ENCODE measurements around the gene TMCC1. TPM values are rescaled to one million over a fixed set of nuclear protein-coding genes. Genes with fewer than 3 reads are reported as not detected.
A peak's percentile ranks its signal among the peaks of the same experiment; 100 is the strongest.
"Not testable (repeated sequence)": the region's sequence is repeated elsewhere in the genome, so short reads cannot be mapped to it uniquely, and the experiment has no call there.

The TMCC1 gene
- total RNA-seq, 1 experiment from 2014 or later = 23.0 TPM

- H3K27ac ChIP-seq (ENCODE audit: low read length) = peak overlapping the region; percentile 4; the same call in 1 of the 2 replicates
- H3K9me2 ChIP-seq (replicated peaks; ENCODE audit: insufficient read depth, low read length) = no peaks in the 10 kb centered on the region
- H3K4me2 ChIP-seq (ENCODE audit: low read depth, low read length, poor library complexity, severe bottlenecking) = peak overlapping the region; percentile 90
- H3K36me3 ChIP-seq (ENCODE audit: insufficient read depth, low read length) = 0 out of 2 replicates have a peak, but pooled peaks cover 6% of the 10 kb centered on the region
- H3K27me3 ChIP-seq (ENCODE audit: low read length) = no peaks in the 10 kb centered on the region
- H3K9ac ChIP-seq (ENCODE audit: low read length) = peak overlapping the region; percentile 8; the same call in 1 of the 2 replicates
- no peak overlapping the region; the same call in 1 of the 2 replicates for H3K4me3 ChIP-seq (ENCODE audit: low read length)
- no peak overlapping the region for H2AFZ ChIP-seq (ENCODE audit: low read length)
- DNase-seq = no peak
- H3K79me2 ChIP-seq (ENCODE audit: low read length) = peaks cover 86% of the 10 kb centered on the region
- H3K9me3 ChIP-seq (ENCODE audit: low read length) = no peaks in the 10 kb centered on the region
- H3K4me1 ChIP-seq (ENCODE audit: low read length) = peaks cover 38% of the 10 kb centered on the region
- no peaks in the 10 kb centered on the region for H4K20me1 ChIP-seq (ENCODE audit: insufficient read depth, low read depth, low read length)
Observed at GRCh38 chr3:129890891-129891290, 2.6 kb downstream of the TMCC1 start.

- Histone ChIP-seq H3K9me3 (ENCODE audit: low read length) (no peaks in the 10 kb centered on the region), H3K36me3 (ENCODE audit: insufficient read depth, low read length) (0 out of 2 replicates have a peak, but pooled peaks cover 6% of the 10 kb centered on the region), H3K79me2 (ENCODE audit: low read length) (peaks cover 92% of the 10 kb centered on the region), H3K27me3 (ENCODE audit: low read length) (no peaks in the 10 kb centered on the region), H3K4me1 (ENCODE audit: low read length) (peaks cover 38% of the 10 kb centered on the region), H4K20me1 (ENCODE audit: insufficient read depth, low read depth, low read length) (no peaks in the 10 kb centered on the region), H3K9ac (ENCODE audit: low read length) (no peak overlapping the region), H3K9me2 (replicated peaks; ENCODE audit: insufficient read depth, low read length) (no peaks in the 10 kb centered on the region), H3K4me3 (ENCODE audit: low read length) (no peak overlapping the region), H3K27ac (ENCODE audit: low read length) (no peak overlapping the region), H2AFZ (ENCODE audit: low read length) (no peak overlapping the region), H3K4me2 (ENCODE audit: low read depth, low read length, poor library complexity, severe bottlenecking) (peak overlapping the region; percentile 90)
- no peak for DNase-seq
Observed at GRCh38 chr3:129890125-129890524, 3.4 kb downstream of the TMCC1 start.

GRCh38 chr3:129888771-129889170, 4.7 kb downstream of the TMCC1 start:
- no peak overlapping the region for H3K27ac ChIP-seq (ENCODE audit: low read length)
- H3K36me3 ChIP-seq (ENCODE audit: insufficient read depth, low read length) = 0 out of 2 replicates have a peak, but pooled peaks cover 6% of the 10 kb centered on the region
- H4K20me1 ChIP-seq (ENCODE audit: insufficient read depth, low read depth, low read length) = no peaks in the 10 kb centered on the region
- peaks cover 29% of the 10 kb centered on the region for H3K4me1 ChIP-seq (ENCODE audit: low read length)
- H2AFZ ChIP-seq (ENCODE audit: low read length) = no peak overlapping the region
- no peaks in the 10 kb centered on the region for H3K9me3 ChIP-seq (ENCODE audit: low read length)
- H3K4me3 ChIP-seq (ENCODE audit: low read length) = no peak overlapping the region
- no peaks in the 10 kb centered on the region for H3K9me2 ChIP-seq (replicated peaks; ENCODE audit: insufficient read depth, low read length)
- H3K4me2 ChIP-seq (ENCODE audit: low read depth, low read length, poor library complexity, severe bottlenecking) = no peak overlapping the region
- no peaks in the 10 kb centered on the region for H3K27me3 ChIP-seq (ENCODE audit: low read length)
- no peak for DNase-seq
- peaks cover 95% of the 10 kb centered on the region for H3K79me2 ChIP-seq (ENCODE audit: low read length)
- no peak overlapping the region for H3K9ac ChIP-seq (ENCODE audit: low read length)

GRCh38 chr3:129881261-129881660, 12.2 kb downstream of the TMCC1 start:
- no peak overlapping the region for H3K4me2 ChIP-seq (ENCODE audit: low read depth, low read length, poor library complexity, severe bottlenecking)
- H3K27me3 ChIP-seq (ENCODE audit: low read length) = no peaks in the 10 kb centered on the region
- H4K20me1 ChIP-seq (ENCODE audit: insufficient read depth, low read depth, low read length) = no peaks in the 10 kb centered on the region
- no peak for DNase-seq
- no peak overlapping the region for H3K4me3 ChIP-seq (ENCODE audit: low read length)
- H3K36me3 ChIP-seq (ENCODE audit: insufficient read depth, low read length) = peaks cover 25% of the 10 kb centered on the region; the same call in 1 of the 2 replicates
- peaks cover 89% of the 10 kb centered on the region for H3K79me2 ChIP-seq (ENCODE audit: low read length)
- no peak overlapping the region for H2AFZ ChIP-seq (ENCODE audit: low read length)
- H3K4me1 ChIP-seq (ENCODE audit: low read length) = peaks cover 13% of the 10 kb centered on the region
- no peaks in the 10 kb centered on the region for H3K9me3 ChIP-seq (ENCODE audit: low read length)
- H3K9ac ChIP-seq (ENCODE audit: low read length) = no peak overlapping the region
- no peaks in the 10 kb centered on the region for H3K9me2 ChIP-seq (replicated peaks; ENCODE audit: insufficient read depth, low read length)
- no peak overlapping the region for H3K27ac ChIP-seq (ENCODE audit: low read length)

GRCh38 chr3:129878355-129878754, 15.2 kb downstream of the TMCC1 start:
- H2AFZ ChIP-seq (ENCODE audit: low read length) = no peak overlapping the region
- peaks cover 33% of the 10 kb centered on the region; the same call in 1 of the 2 replicates for H3K36me3 ChIP-seq (ENCODE audit: insufficient read depth, low read length)
- no peak for DNase-seq
- no peak overlapping the region for H3K9ac ChIP-seq (ENCODE audit: low read length)
- no peaks in the 10 kb centered on the region for H3K9me3 ChIP-seq (ENCODE audit: low read length)
- H3K27me3 ChIP-seq (ENCODE audit: low read length) = no peaks in the 10 kb centered on the region
- H3K27ac ChIP-seq (ENCODE audit: low read length) = no peak overlapping the region
- H3K4me2 ChIP-seq (ENCODE audit: low read depth, low read length, poor library complexity, severe bottlenecking) = no peak overlapping the region
- no peak overlapping the region for H3K4me3 ChIP-seq (ENCODE audit: low read length)
- H4K20me1 ChIP-seq (ENCODE audit: insufficient read depth, low read depth, low read length) = no peaks in the 10 kb centered on the region
- peaks cover 88% of the 10 kb centered on the region for H3K79me2 ChIP-seq (ENCODE audit: low read length)
- H3K4me1 ChIP-seq (ENCODE audit: low read length) = peaks cover 13% of the 10 kb centered on the region
- no peaks in the 10 kb centered on the region for H3K9me2 ChIP-seq (replicated peaks; ENCODE audit: insufficient read depth, low read length)

GRCh38 chr3:129874479-129874878, 19.0 kb downstream of the TMCC1 start:
- H3K27me3 ChIP-seq (ENCODE audit: low read length); H3K4me2 ChIP-seq (ENCODE audit: low read depth, low read length, poor library complexity, severe bottlenecking); DNase-seq; H3K9me2 ChIP-seq (replicated peaks; ENCODE audit: insufficient read depth, low read length); H3K27ac ChIP-seq (ENCODE audit: low read length); H3K4me3 ChIP-seq (ENCODE audit: low read length); H3K9ac ChIP-seq (ENCODE audit: low read length); H3K9me3 ChIP-seq (ENCODE audit: low read length); H2AFZ ChIP-seq (ENCODE audit: low read length); H4K20me1 ChIP-seq (ENCODE audit: insufficient read depth, low read depth, low read length): not testable (repeated sequence)
- peaks cover 25% of the 10 kb centered on the region for H3K4me1 ChIP-seq (ENCODE audit: low read length)
- H3K36me3 ChIP-seq (ENCODE audit: insufficient read depth, low read length) = peaks cover 29% of the 10 kb centered on the region
- peaks cover 90% of the 10 kb centered on the region for H3K79me2 ChIP-seq (ENCODE audit: low read length)

- H4K20me1 ChIP-seq (ENCODE audit: insufficient read depth, low read depth, low read length) = no peaks in the 10 kb centered on the region
- peaks cover 20% of the 10 kb centered on the region for H3K4me1 ChIP-seq (ENCODE audit: low read length)
- H3K4me3 ChIP-seq (ENCODE audit: low read length) = no peak overlapping the region
- no peaks in the 10 kb centered on the region for H3K9me2 ChIP-seq (replicated peaks; ENCODE audit: insufficient read depth, low read length)
- DNase-seq = no peak
- H3K27ac ChIP-seq (ENCODE audit: low read length) = no peak overlapping the region
- H3K9me3 ChIP-seq (ENCODE audit: low read length) = no peaks in the 10 kb centered on the region
- H3K36me3 ChIP-seq (ENCODE audit: insufficient read depth, low read length) = peaks cover 20% of the 10 kb centered on the region
- no peaks in the 10 kb centered on the region for H3K27me3 ChIP-seq (ENCODE audit: low read length)
- no peak overlapping the region for H2AFZ ChIP-seq (ENCODE audit: low read length)
- no peak overlapping the region for H3K4me2 ChIP-seq (ENCODE audit: low read depth, low read length, poor library complexity, severe bottlenecking)
- H3K9ac ChIP-seq (ENCODE audit: low read length) = no peak overlapping the region
- H3K79me2 ChIP-seq (ENCODE audit: low read length) = peaks cover 95% of the 10 kb centered on the region
Observed at GRCh38 chr3:129868912-129869311, 24.6 kb downstream of the TMCC1 start.

- peaks cover 14% of the 10 kb centered on the region for H3K4me1 ChIP-seq (ENCODE audit: low read length)
- no peak overlapping the region for H3K4me2 ChIP-seq (ENCODE audit: low read depth, low read length, poor library complexity, severe bottlenecking)
- peaks cover 93% of the 10 kb centered on the region for H3K79me2 ChIP-seq (ENCODE audit: low read length)
- peaks cover 26% of the 10 kb centered on the region for H3K36me3 ChIP-seq (ENCODE audit: insufficient read depth, low read length)
- no peaks in the 10 kb centered on the region for H3K9me2 ChIP-seq (replicated peaks; ENCODE audit: insufficient read depth, low read length)
- no peak overlapping the region for H3K4me3 ChIP-seq (ENCODE audit: low read length)
- H4K20me1 ChIP-seq (ENCODE audit: insufficient read depth, low read depth, low read length) = no peaks in the 10 kb centered on the region
- H3K9me3 ChIP-seq (ENCODE audit: low read length) = no peaks in the 10 kb centered on the region
- DNase-seq = no peak
- no peak overlapping the region for H3K9ac ChIP-seq (ENCODE audit: low read length)
- H3K27ac ChIP-seq (ENCODE audit: low read length) = no peak overlapping the region
- no peak overlapping the region for H2AFZ ChIP-seq (ENCODE audit: low read length)
- H3K27me3 ChIP-seq (ENCODE audit: low read length) = no peaks in the 10 kb centered on the region
Observed at GRCh38 chr3:129867506-129868124, 25.9 kb downstream of the TMCC1 start.
